Measurements from ENCODE around the gene CLDN5.

DNA sequence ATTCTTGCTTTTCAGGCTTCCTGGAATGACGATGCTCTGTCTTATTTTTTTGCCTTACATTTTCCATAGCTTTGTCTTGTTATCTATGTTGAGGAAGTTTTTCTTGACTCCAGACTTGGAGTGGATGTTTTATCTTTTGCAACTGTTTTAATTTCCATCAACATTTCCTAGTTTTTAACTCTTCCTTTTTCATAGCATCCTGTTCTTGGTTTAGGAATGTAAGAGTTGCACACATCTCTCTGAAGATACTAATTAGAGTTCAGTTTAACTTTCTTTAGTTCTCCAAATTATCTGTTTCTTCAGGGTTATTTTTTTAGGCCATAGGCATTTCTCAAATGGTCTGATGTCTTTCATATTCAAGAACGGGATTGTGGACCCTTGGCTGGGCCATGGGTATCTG lies 10.4 kb downstream of the CLDN5 start:
- TF ChIP-seq, protein P1, sequence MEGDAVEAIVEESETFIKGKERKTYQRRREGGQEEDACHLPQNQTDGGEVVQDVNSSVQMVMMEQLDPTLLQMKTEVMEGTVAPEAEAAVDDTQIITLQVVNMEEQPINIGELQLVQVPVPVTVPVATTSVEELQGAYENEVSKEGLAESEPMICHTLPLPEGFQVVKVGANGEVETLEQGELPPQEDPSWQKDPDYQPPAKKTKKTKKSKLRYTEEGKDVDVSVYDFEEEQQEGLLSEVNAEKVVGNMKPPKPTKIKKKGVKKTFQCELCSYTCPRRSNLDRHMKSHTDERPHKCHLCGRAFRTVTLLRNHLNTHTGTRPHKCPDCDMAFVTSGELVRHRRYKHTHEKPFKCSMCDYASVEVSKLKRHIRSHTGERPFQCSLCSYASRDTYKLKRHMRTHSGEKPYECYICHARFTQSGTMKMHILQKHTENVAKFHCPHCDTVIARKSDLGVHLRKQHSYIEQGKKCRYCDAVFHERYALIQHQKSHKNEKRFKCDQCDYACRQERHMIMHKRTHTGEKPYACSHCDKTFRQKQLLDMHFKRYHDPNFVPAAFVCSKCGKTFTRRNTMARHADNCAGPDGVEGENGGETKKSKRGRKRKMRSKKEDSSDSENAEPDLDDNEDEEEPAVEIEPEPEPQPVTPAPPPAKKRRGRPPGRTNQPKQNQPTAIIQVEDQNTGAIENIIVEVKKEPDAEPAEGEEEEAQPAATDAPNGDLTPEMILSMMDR (IDR thresholded peaks at IDR 0.05) = no peak
- no peak for TF ChIP-seq EP300 (IDR thresholded peaks at IDR 0.05)

Data from sigmoid colon (tissue), 4 donors.